Measurements from ENCODE around the gene RNGTT. TPM values are rescaled to one million over a fixed set of nuclear protein-coding genes. Genes with fewer than 3 reads are reported as not detected.
"Not testable (repeated sequence)": the region's sequence is repeated elsewhere in the genome, so short reads cannot be mapped to it uniquely, and the experiment has no call there.

The RNGTT gene
- total RNA-seq, 2 experiments from 2014 or later = 19.9 to 25.1 TPM

DNA sequence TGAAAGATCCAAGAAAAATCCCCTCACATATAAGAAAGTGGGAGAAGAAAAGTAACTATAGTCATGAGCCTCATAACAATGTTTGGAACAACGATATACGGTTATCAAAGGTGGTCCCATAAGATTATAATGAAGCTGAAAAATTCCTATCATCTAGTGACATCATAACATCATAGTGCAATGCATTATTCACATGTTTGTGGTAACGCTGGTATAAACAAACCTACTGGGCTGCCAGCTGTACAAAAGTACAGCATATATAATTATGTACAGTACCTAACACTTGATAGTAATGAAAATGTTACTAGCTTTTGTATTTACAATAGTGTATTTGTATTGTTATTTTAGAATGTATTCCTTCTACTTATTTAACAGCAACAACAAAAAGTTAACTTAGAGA, 240.7 kb downstream of the RNGTT start:
- Mint-ChIP-seq H3K9me3 (ENCODE audit: low read depth) (no peaks in the 10 kb centered on the region), H3K4me1 (peaks cover 12% of the 10 kb centered on the region), H3K4me3 (no peak overlapping the region), H3K27ac (no peak overlapping the region), H3K36me3 (peaks cover 3% of the 10 kb centered on the region), H3K27me3 (no peaks in the 10 kb centered on the region)
- CTCF ChIA-PET = no interaction called here
- no peak for DNase-seq
- no peak for ATAC-seq

- DNase-seq; H3K4me1 Mint-ChIP-seq; CTCF ChIA-PET; ATAC-seq; H3K9me3 Mint-ChIP-seq (ENCODE audit: low read depth); H3K27ac Mint-ChIP-seq; H3K27me3 Mint-ChIP-seq; H3K4me3 Mint-ChIP-seq: not testable (repeated sequence)
- peaks cover 15% of the 10 kb centered on the region for H3K36me3 Mint-ChIP-seq
These were observed 247.0 kb downstream of the RNGTT start for GRCh38 chr6:88716399-88716798.

GRCh38 chr6:88712243-88712936, 251.0 kb downstream of the RNGTT start:
- DNase-seq (no peak), ATAC-seq (no peak)
- H3K9me3 Mint-ChIP-seq (ENCODE audit: low read depth) = peaks cover 2% of the 10 kb centered on the region
- H3K4me1 Mint-ChIP-seq = no peaks in the 10 kb centered on the region
- CTCF ChIA-PET = no interaction called here
- peaks cover 17% of the 10 kb centered on the region for H3K36me3 Mint-ChIP-seq
- H3K4me3 Mint-ChIP-seq = no peak overlapping the region
- H3K27me3 Mint-ChIP-seq = no peaks in the 10 kb centered on the region
- no peak overlapping the region for H3K27ac Mint-ChIP-seq

DNA sequence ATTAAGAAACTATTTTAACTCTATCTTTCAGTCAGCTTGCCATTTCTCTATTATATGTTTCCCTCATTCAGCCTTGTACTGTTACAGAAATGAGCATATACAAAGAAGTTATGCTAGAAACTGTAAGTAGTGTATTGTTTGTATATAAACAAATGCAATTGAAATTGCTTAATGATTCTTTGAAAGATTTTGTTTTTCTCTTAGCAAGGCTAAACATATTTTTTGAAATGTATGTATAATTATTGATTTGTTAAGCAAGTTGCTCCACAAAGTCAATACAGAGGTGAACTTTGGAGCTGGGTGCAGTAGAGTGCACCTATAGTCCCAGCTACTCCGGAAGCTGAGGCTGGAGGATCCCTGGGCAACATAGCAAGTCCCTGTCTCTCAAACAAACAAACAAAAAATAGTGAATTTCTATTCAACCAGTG, 253.6 kb downstream of the RNGTT start:
- H3K27me3 Mint-ChIP-seq = no peaks in the 10 kb centered on the region
- peaks cover 11% of the 10 kb centered on the region for H3K36me3 Mint-ChIP-seq
- H3K9me3 Mint-ChIP-seq (ENCODE audit: low read depth) = peaks cover 2% of the 10 kb centered on the region
- ATAC-seq (no peak), DNase-seq (no peak)
- no peak overlapping the region for H3K27ac Mint-ChIP-seq
- CTCF ChIA-PET = interaction anchor here (0.7 kb wide), 1 partner anchor 162 kb away, joined by 4 read pairs; no protein-coding TSS in a partner anchor
- no peak overlapping the region for H3K4me3 Mint-ChIP-seq
- H3K4me1 Mint-ChIP-seq = peaks cover 4% of the 10 kb centered on the region

DNA sequence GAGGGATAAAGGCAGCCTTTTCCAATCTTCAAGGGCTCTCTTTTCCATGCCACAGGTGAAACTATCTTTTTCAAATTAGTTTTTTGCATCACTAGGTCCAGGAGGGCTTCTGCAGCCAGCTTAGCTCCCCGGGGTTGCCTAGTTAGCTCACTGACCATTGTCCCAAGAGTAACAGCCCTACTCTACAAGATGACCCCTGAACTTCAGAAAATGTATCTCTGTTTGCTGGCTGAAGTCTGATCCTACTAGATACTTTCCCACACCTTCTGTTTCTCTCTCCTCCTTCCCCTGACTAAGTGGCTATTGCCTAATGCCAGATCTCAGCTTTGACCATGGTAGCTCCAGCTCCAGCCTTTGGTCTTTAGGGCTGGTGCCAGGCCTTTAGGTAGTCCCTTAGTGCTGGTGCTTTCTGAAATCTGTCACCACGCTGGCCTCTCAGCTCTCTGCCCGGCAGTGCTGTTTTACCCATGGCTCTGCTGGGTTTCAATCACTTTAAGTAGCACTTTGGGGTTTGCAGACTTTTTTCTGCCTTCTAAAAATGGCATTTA, 255.1 kb downstream of the RNGTT start:
- H3K36me3 Mint-ChIP-seq = peaks cover 8% of the 10 kb centered on the region
- no peaks in the 10 kb centered on the region for H3K9me3 Mint-ChIP-seq (ENCODE audit: low read depth)
- no peak overlapping the region for H3K4me3 Mint-ChIP-seq
- no peak for ATAC-seq
- H3K27me3 Mint-ChIP-seq = no peaks in the 10 kb centered on the region
- CTCF ChIA-PET = no interaction called here
- peaks cover 4% of the 10 kb centered on the region for H3K4me1 Mint-ChIP-seq
- no peak for DNase-seq
- no peak overlapping the region for H3K27ac Mint-ChIP-seq

DNA sequence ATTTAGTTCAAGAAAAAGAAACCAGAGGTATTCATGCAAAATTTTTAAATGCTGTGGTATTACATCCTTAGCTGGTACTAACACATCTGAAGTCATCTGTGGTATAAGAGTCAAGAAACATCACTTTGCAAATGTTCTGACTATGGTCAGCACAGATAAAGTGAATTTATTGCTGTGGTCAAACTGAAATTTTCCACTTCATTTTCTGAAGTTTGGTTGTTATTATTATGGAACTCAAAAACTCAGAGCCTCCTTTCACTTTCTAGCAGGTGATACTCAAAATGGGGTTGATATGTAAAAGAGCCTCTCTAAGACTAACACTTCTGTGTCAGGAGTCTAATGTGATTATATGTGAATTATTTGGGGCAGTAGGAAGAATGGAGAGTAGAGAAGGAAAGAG, 257.8 kb downstream of the RNGTT start:
- Mint-ChIP-seq H3K27ac (no peak overlapping the region), H3K4me3 (no peak overlapping the region), H3K27me3 (no peaks in the 10 kb centered on the region), H3K4me1 (peaks cover 4% of the 10 kb centered on the region), H3K9me3 (ENCODE audit: low read depth) (peaks cover 3% of the 10 kb centered on the region), H3K36me3 (peaks cover 12% of the 10 kb centered on the region)
- DNase-seq (no peak), ATAC-seq (no peak)
- CTCF ChIA-PET = no interaction called here

DNA sequence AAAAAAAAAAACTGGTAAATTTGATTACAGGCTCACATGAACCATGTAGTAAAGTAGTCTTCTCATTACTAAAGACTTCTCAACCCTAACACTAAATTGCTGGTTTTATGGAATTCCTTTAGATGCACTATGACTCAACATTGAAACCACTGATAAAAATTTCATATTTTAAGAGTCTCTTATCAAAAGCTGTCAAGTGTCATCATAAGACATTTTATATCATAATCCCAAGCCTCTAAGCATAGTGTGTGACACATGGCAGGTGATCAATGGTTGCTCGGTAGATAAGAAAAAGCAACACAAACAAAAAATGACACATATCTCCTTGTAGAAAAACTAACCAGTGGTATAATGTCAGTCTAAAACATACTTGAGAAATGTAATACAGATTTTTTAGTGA, 258.4 kb downstream of the RNGTT start:
- Mint-ChIP-seq H3K27ac (no peak overlapping the region), H3K4me3 (no peak overlapping the region), H3K27me3 (no peaks in the 10 kb centered on the region), H3K9me3 (ENCODE audit: low read depth) (peaks cover 3% of the 10 kb centered on the region), H3K4me1 (peaks cover 6% of the 10 kb centered on the region), H3K36me3 (peaks cover 12% of the 10 kb centered on the region)
- DNase-seq (no peak), ATAC-seq (no peak)
- CTCF ChIA-PET = no interaction called here

GRCh38 chr6:88702956-88703556, 260.4 kb downstream of the RNGTT start:
- Mint-ChIP-seq H3K9me3 (ENCODE audit: low read depth) (peaks cover 3% of the 10 kb centered on the region), H3K4me3 (no peak overlapping the region), H3K27me3 (no peaks in the 10 kb centered on the region), H3K36me3 (peaks cover 10% of the 10 kb centered on the region), H3K27ac (no peak overlapping the region), H3K4me1 (peaks cover 7% of the 10 kb centered on the region)
- ATAC-seq (no peak), DNase-seq (no peak)
- CTCF ChIA-PET = no interaction called here

GRCh38 chr6:88698661-88699060, 264.8 kb downstream of the RNGTT start:
- H3K27ac Mint-ChIP-seq = no peak overlapping the region
- DNase-seq = no peak
- CTCF ChIA-PET = no interaction called here
- peaks cover 3% of the 10 kb centered on the region for H3K4me1 Mint-ChIP-seq
- H3K36me3 Mint-ChIP-seq = peaks cover 15% of the 10 kb centered on the region
- peaks cover 3% of the 10 kb centered on the region for H3K9me3 Mint-ChIP-seq (ENCODE audit: low read depth)
- no peak for ATAC-seq
- H3K4me3 Mint-ChIP-seq = no peak overlapping the region
- no peaks in the 10 kb centered on the region for H3K27me3 Mint-ChIP-seq

- Mint-ChIP-seq H3K27ac (no peak overlapping the region), H3K4me1 (peaks cover 3% of the 10 kb centered on the region), H3K36me3 (peaks cover 18% of the 10 kb centered on the region), H3K9me3 (ENCODE audit: low read depth) (no peaks in the 10 kb centered on the region), H3K27me3 (no peaks in the 10 kb centered on the region), H3K4me3 (no peak overlapping the region)
- DNase-seq = no peak
- CTCF ChIA-PET = no interaction called here
- no peak for ATAC-seq
These were observed 267.5 kb downstream of the RNGTT start for GRCh38 chr6:88695937-88696336.

DNA sequence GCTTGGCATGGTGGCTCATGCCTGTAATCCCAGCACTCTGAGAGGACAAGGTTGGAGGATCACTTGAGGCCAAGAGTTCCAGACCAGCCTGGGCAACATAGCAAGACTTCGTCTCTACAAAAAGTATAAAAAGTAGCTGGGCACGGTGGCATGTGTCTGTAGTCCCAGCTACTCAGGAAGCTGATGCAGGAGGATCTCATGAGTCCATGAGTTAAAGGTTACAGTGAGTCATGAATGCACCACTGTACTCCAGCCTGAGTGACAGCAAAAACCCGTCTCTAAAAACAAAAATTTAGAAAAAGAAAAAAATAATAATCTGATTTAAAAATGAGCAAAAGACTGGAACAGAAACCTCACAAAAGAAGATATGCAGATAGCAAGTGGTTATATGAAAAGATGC, 279.7 kb downstream of the RNGTT start:
- H3K4me1 Mint-ChIP-seq = no peaks in the 10 kb centered on the region
- H3K9me3 Mint-ChIP-seq (ENCODE audit: low read depth) = no peaks in the 10 kb centered on the region
- no peak overlapping the region for H3K4me3 Mint-ChIP-seq
- ATAC-seq (no peak), DNase-seq (no peak)
- no peaks in the 10 kb centered on the region for H3K27me3 Mint-ChIP-seq
- H3K36me3 Mint-ChIP-seq = peaks cover 12% of the 10 kb centered on the region
- CTCF ChIA-PET = no interaction called here
- no peak overlapping the region for H3K27ac Mint-ChIP-seq

DNA sequence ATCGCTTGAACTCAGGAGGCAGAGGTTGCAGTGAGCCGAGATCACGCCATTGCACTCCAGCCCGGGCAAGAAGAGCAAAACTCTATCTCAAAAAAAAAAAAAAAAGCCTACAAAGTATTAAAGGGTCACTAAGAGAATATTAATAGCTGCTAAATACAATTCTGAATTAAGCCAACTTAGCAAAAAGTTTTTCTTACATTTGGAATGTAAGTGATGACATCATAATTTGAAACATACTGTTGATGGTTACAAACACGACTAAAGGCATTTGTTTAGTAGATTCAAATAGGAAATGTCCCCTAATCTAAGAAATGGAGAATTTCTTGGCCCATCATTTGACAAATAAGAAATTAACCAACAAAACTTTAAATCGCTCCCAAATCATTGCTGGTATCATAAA, 282.8 kb downstream of the RNGTT start:
- no peaks in the 10 kb centered on the region for H3K27me3 Mint-ChIP-seq
- H3K27ac Mint-ChIP-seq = no peak overlapping the region
- no peak overlapping the region for H3K4me3 Mint-ChIP-seq
- H3K4me1 Mint-ChIP-seq = no peaks in the 10 kb centered on the region
- DNase-seq (no peak), ATAC-seq (no peak)
- CTCF ChIA-PET = no interaction called here
- H3K36me3 Mint-ChIP-seq = peaks cover 12% of the 10 kb centered on the region
- H3K9me3 Mint-ChIP-seq (ENCODE audit: low read depth) = no peaks in the 10 kb centered on the region

DNA sequence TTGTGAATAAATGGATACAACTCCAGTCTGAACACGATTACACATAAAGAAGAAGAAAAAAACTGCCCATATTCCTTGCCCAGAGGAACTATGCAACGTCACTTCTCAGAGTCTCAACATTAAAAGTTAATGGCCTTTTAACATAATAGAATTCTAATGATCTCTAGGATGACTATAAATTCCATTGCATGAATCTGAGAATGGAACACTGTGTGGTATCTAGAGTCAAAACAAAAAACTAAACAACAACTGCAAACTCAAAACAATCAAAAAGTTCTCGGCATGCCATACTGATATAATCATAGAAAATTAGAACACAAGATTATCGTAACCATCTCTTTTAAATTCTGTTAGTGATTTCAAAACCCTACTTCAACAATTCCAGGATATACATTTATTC, 283.6 kb downstream of the RNGTT start:
- DNase-seq = no peak
- CTCF ChIA-PET = no interaction called here

DNA sequence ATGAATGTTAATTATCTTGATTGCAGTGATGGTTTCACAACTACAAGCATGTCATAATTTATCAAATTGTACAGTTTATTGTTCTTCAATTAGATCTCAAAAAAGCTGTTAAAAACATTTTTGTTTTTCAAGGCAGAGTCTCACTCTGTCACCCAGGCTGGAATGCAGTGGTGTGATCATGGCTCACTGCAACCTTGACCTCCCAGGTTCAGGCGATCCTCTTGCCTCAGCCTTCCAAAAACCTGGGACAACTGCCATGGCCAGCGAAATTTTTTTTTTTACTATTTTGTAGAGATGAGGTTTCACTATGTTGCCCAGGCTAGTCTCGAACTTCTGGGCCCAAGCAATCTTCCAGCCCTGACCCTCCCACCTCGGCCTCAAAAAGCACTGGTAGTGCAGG, 286.1 kb downstream of the RNGTT start:
- H3K36me3 Mint-ChIP-seq = peaks cover 13% of the 10 kb centered on the region
- no peak for ATAC-seq
- no peaks in the 10 kb centered on the region for H3K4me1 Mint-ChIP-seq
- no peak overlapping the region for H3K27ac Mint-ChIP-seq
- CTCF ChIA-PET = no interaction called here
- H3K9me3 Mint-ChIP-seq (ENCODE audit: low read depth) = no peaks in the 10 kb centered on the region
- DNase-seq = no peak
- no peaks in the 10 kb centered on the region for H3K27me3 Mint-ChIP-seq
- no peak overlapping the region for H3K4me3 Mint-ChIP-seq

More for the DNA sequence above, 283.6 kb downstream of the RNGTT start:
- Mint-ChIP-seq H3K4me1 (no peaks in the 10 kb centered on the region), H3K36me3 (peaks cover 12% of the 10 kb centered on the region), H3K9me3 (ENCODE audit: low read depth) (no peaks in the 10 kb centered on the region), H3K27ac (no peak overlapping the region), H3K4me3 (no peak overlapping the region), H3K27me3 (no peaks in the 10 kb centered on the region)
- ATAC-seq = no peak
